HepG2 (cell line): ENCODE results near the gene RPTOR. TPM values are rescaled to one million over a fixed set of nuclear protein-coding genes. Genes with fewer than 3 reads are reported as not detected.
A peak's percentile ranks its signal among the peaks of the same experiment; 100 is the strongest.

Experiments used
- ATAC-seq: fragments of 200-7000 bp; cut with Tn5 transposase; 3 replicates; pipeline ENCODE4 v1.9.1; 2020; ENCODE audit warnings: mild to moderate bottlenecking, moderate library complexity
- BruUV-seq: library from RNA; stranded (reverse); fragments of 400-500 nt; replicated peaks from 2 replicates; lab custom pipeline; 2021; lab: Mats Ljungman, UMichigan
- CTCF ChIA-PET: fragments of 300-600 bp; formaldehyde crosslinking; extraction: SDS; loops from one replicate; lab custom pipeline; 2021; ENCODE audit warnings: low total read pairs, inconsistent platforms, low intra/inter-chr PET ratio; lab: Yijun Ruan, JAX
- POLR2A ChIA-PET: fragments of 350-600 bp; sonication (Branson Sonifier 250); formaldehyde crosslinking; loops from one replicate; lab custom pipeline; 2020; ENCODE audit warnings: antibody characterized with exemption, inconsistent platforms; lab: Yijun Ruan, JAX
- DNase-seq: peaks from one replicate; pipeline ENCODE4 v3.0.0-alpha.2; 2015; ENCODE audit warnings: low spot score
- FAIRE-seq: peaks from 3 replicates; lab custom pipeline; 2011; peaks lifted over from hg19 to GRCh38; lab: Jason Lieb, UNC
- H2AFZ ChIP-seq: one replicate; pipeline ENCODE4 v1.6.1; 2011; ENCODE audit warnings: low read length, inconsistent platforms
- H3K27ac ChIP-seq: fragments of 300-600 bp; 3 replicates; pipeline ENCODE4 v1.8.0; 2011; ENCODE audit warnings: mixed run types, mild to moderate bottlenecking, mixed read lengths, low read length, inconsistent platforms; ENCODE audit not compliant: insufficient read depth; ENCODE audit errors: extremely low read length
- H3K27me3 ChIP-seq, 2 experiments: fragments of 200-600 bp in 1 of 2; 2 replicates in 1 of 2; 3 replicates in 1 of 2; pipeline versions ENCODE4 v1.6.0 to v1.8.0; 2011; ENCODE audit warnings: low read length in 2 of 2, mild to moderate bottlenecking in 2 of 2, moderate library complexity in 2 of 2, inconsistent platforms in 1 of 2; ENCODE audit not compliant: insufficient read depth in 2 of 2, control insufficient read depth in 1 of 2
- H3K36me3 ChIP-seq, 2 experiments: fragments of 200-600 bp in 1 of 2; replicated peaks in 1 of 2; 2 replicates in 1 of 2; 3 replicates in 1 of 2; pipeline versions ENCODE4 v1.5.1 to v1.8.0; 2011; ENCODE audit warnings: low read length in 2 of 2, inconsistent platforms in 1 of 2; ENCODE audit not compliant: insufficient read depth in 2 of 2, control insufficient read depth in 1 of 2
- H3K4me1 ChIP-seq: 2 replicates; pipeline ENCODE4 v1.5.1; 2012; ENCODE audit warnings: low read length, inconsistent platforms; ENCODE audit not compliant: insufficient read depth
- H3K4me2 ChIP-seq: 2 replicates; pipeline ENCODE4 v1.6.0; 2011; ENCODE audit warnings: low read depth, low read length, inconsistent platforms
- H3K4me3 ChIP-seq, 3 experiments: fragments of 200-600 bp in 1 of 3; sonication (generic), shearing (Covaris generic) in 1 of 3; replicated peaks in 1 of 3; 2 replicates each; pipeline ENCODE4 v1.5.1; 2011 to 2016; ENCODE audit warnings: low read length in 3 of 3, inconsistent platforms in 2 of 3, low read depth in 2 of 3, mild to moderate bottlenecking in 2 of 3, control low read depth in 1 of 3, mixed read lengths in 1 of 3; ENCODE audit not compliant: insufficient read depth in 1 of 3
- H3K79me2 ChIP-seq: one replicate; pipeline ENCODE4 v1.6.1; 2011; ENCODE audit warnings: low read length, inconsistent platforms; ENCODE audit not compliant: insufficient read depth
- H3K9ac ChIP-seq: 2 replicates; pipeline ENCODE4 v1.6.0; 2011; ENCODE audit warnings: mild to moderate bottlenecking, low read depth, low read length, inconsistent platforms; ENCODE audit not compliant: insufficient read depth
- H3K9me3 ChIP-seq: 2 replicates; pipeline ENCODE4 v1.5.1; 2012; ENCODE audit warnings: mild to moderate bottlenecking, low read length
- H4K20me1 ChIP-seq: 2 replicates; pipeline ENCODE4 v1.6.0; 2011; ENCODE audit warnings: inconsistent platforms, mild to moderate bottlenecking, low read length, moderate library complexity; ENCODE audit not compliant: insufficient read depth
- AGO2 ChIP-seq: fragments of 200-400 bp; formaldehyde crosslinking; optimal IDR thresholded peaks from 2 replicates; pipeline ENCODE3; 2017; ENCODE audit warnings: mild to moderate bottlenecking, low read depth, low read length, moderate library complexity
- ASH2L ChIP-seq: fragments of 300-600, 200-600 bp; sonication (generic); IDR thresholded peaks from 2 replicates; pipeline ENCODE4 v1.7.0; 2017; ENCODE audit warnings: low read depth, mild to moderate bottlenecking, moderate library complexity, mixed read lengths, low read length; ENCODE audit not compliant: insufficient read length
- CEBPB ChIP-seq: IDR thresholded peaks from 2 replicates; pipeline ENCODE4 v1.6.1; 2011; ENCODE audit warnings: low read depth, low read length, improper control_type of control experiment, borderline replicate concordance
- CENPX ChIP-seq: sonication (generic); formaldehyde crosslinking; IDR thresholded peaks from 2 replicates; pipeline ENCODE4 v1.9.0; 2021; ENCODE audit warnings: mild to moderate bottlenecking, missing genetic modification reagents, moderate library complexity
- E2F5 ChIP-seq: sonication (generic); formaldehyde crosslinking; conservative IDR thresholded peaks from 2 replicates; pipeline ENCODE4 v1.4.0; 2020; ENCODE audit warnings: missing genetic modification reagents
- GPN1 ChIP-seq: sonication (generic); formaldehyde crosslinking; IDR thresholded peaks from 2 replicates; pipeline ENCODE4 v1.5.1; 2020; ENCODE audit warnings: missing genetic modification reagents, borderline replicate concordance
- HOMEZ ChIP-seq: IDR thresholded peaks from 2 replicates; pipeline ENCODE4 v1.6.1; 2016; ENCODE audit warnings: low read depth
- KLF6 ChIP-seq: IDR thresholded peaks from 2 replicates; pipeline ENCODE4 v1.8.0; 2016; ENCODE audit warnings: missing biosample characterization, missing genetic modification reagents
- RAD51 ChIP-seq: fragments of 450-650 bp; IDR thresholded peaks from 2 replicates; pipeline ENCODE4 v1.6.1; 2016; ENCODE audit warnings: borderline replicate concordance
- RXRA ChIP-seq: sonication (generic); formaldehyde crosslinking; IDR thresholded peaks from 2 replicates; pipeline ENCODE4 v1.5.1; 2020; ENCODE audit warnings: missing genetic modification reagents
- TEAD2 ChIP-seq: sonication (generic); formaldehyde crosslinking; IDR thresholded peaks from 2 replicates; pipeline ENCODE4 v1.9.0; 2021; ENCODE audit warnings: missing genetic modification reagents
- ZMYM3 ChIP-seq: sonication (generic); formaldehyde crosslinking; IDR thresholded peaks from 2 replicates; pipeline ENCODE4 v1.5.1; 2020; ENCODE audit warnings: mild to moderate bottlenecking, missing genetic modification reagents
- ZNF160 ChIP-seq: sonication (generic); formaldehyde crosslinking; IDR thresholded peaks from 2 replicates; pipeline ENCODE4 v1.8.0; 2022; ENCODE audit warnings: mild to moderate bottlenecking, inconsistent platforms, missing genetic modification reagents
- WGBS: methylation state at CpG from one replicate; pipeline ENCODE4 v1.1.6; 2017; ENCODE audit warnings: low lambda C conversion rate; 5-methylcytosine and 5-hydroxymethylcytosine counted together
- in situ Hi-C: cut with HindIII; loops from 2 replicates; pipeline ENCODE4 v1.10.0; 2017; ENCODE audit warnings: low pct_unique_long_range_greater_than_20kb; ENCODE audit not compliant: extremely low pct_ligation_motif_present
- intact Hi-C: fragments of 100-400 bp; cut with micrococcal nuclease; formaldehyde crosslinking; loops from one replicate; pipeline ENCODE4 v1.10.0; 2022; ENCODE audit not compliant: unreplicated experiment
- polyA plus RNA-seq, 8 experiments: library from polyadenylated mRNA; depleted of rRNA in 3 of 8; stranded (reverse) in 7 of 8; unstranded in 1 of 8; fragments of >200 nt; fragmentation: Illumina TruSeq in 4 of 8; extraction: Trizol in 4 of 8; gene quantifications; 2 replicates each; pipeline versions ENCODE4 v1.2.1 to v1.2.3, GENCODE V29; 2011 to 2016; ENCODE audit warnings: low read depth in 4 of 8, missing spikeins in 1 of 8, mixed read lengths in 1 of 8; ENCODE audit not compliant: insufficient read depth in 1 of 8
- total RNA-seq, 5 experiments: library from RNA; depleted of rRNA; stranded (reverse); fragments of >200 nt; fragmentation: Illumina TruSeq; extraction: Trizol; gene quantifications; 2 replicates each; pipeline ENCODE4 v1.2.3, GENCODE V29; 2016; ENCODE audit warnings: low read depth in 1 of 5
- TF ChIP-seq, protein P1 (sequence below): sonication (generic); formaldehyde crosslinking; IDR thresholded peaks from 2 replicates; pipeline ENCODE4 v1.5.1; 2020; ENCODE audit warnings: mild to moderate bottlenecking, moderate library complexity, missing genetic modification reagents
- TF ChIP-seq, protein P2 (sequence below): sonication (generic); formaldehyde crosslinking; conservative IDR thresholded peaks from 2 replicates; pipeline ENCODE4 v1.4.0; 2020; ENCODE audit warnings: missing genetic modification reagents

RPTOR gene
- total and polyA plus RNA-seq, 2 of the 13 experiments (the other 11 are each of a cell fraction or from before 2014, with no cell fraction given): 6.6 to 25.3 TPM

GRCh38 chr17:80825471-80826345 lies 281.1 kb downstream of the RPTOR start (continued):
- TF ChIP-seq ZMYM3: no peak
- TF ChIP-seq CEBPB: peak; percentile 96
- TF ChIP-seq TEAD2 (CRISPR knock-in tag): no peak
- TF ChIP-seq CENPX (CRISPR knock-in tag): no peak
- TF ChIP-seq ASH2L: no peak

GRCh38 chr17:80826346-80826954 lies 281.8 kb downstream of the RPTOR start:
- ChIA-PET CTCF (no interaction called here), POLR2A (no interaction called here)
- TF ChIP-seq, protein P1, sequence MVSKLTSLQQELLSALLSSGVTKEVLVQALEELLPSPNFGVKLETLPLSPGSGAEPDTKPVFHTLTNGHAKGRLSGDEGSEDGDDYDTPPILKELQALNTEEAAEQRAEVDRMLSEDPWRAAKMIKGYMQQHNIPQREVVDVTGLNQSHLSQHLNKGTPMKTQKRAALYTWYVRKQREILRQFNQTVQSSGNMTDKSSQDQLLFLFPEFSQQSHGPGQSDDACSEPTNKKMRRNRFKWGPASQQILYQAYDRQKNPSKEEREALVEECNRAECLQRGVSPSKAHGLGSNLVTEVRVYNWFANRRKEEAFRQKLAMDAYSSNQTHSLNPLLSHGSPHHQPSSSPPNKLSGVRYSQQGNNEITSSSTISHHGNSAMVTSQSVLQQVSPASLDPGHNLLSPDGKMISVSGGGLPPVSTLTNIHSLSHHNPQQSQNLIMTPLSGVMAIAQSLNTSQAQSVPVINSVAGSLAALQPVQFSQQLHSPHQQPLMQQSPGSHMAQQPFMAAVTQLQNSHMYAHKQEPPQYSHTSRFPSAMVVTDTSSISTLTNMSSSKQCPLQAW (CRISPR knock-in tag): no peak
- TF ChIP-seq ZNF160: no peak
- 0 out of 2 replicates have a peak, but pooled peaks have one; percentile 13 for TF ChIP-seq RXRA (CRISPR knock-in tag)
- no peak for TF ChIP-seq GPN1 (CRISPR knock-in tag)
- TF ChIP-seq RAD51: no peak
- no peak for TF ChIP-seq HOMEZ (CRISPR knock-in tag)
- no peak for TF ChIP-seq E2F5 (CRISPR knock-in tag)
- TF ChIP-seq KLF6 (CRISPR knock-in tag): no peak
- TF ChIP-seq, protein P2, sequence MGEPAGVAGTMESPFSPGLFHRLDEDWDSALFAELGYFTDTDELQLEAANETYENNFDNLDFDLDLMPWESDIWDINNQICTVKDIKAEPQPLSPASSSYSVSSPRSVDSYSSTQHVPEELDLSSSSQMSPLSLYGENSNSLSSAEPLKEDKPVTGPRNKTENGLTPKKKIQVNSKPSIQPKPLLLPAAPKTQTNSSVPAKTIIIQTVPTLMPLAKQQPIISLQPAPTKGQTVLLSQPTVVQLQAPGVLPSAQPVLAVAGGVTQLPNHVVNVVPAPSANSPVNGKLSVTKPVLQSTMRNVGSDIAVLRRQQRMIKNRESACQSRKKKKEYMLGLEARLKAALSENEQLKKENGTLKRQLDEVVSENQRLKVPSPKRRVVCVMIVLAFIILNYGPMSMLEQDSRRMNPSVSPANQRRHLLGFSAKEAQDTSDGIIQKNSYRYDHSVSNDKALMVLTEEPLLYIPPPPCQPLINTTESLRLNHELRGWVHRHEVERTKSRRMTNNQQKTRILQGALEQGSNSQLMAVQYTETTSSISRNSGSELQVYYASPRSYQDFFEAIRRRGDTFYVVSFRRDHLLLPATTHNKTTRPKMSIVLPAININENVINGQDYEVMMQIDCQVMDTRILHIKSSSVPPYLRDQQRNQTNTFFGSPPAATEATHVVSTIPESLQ (CRISPR knock-in tag): no peak
- TF ChIP-seq AGO2: peak; percentile 21
- TF ChIP-seq CEBPB: no peak
- intact Hi-C loops (no loop called here), in situ Hi-C loops (no loop called here)
- DNase-seq: no peak
- Histone ChIP-seq H3K36me3 (peaks cover 30 to 58% of the 10 kb centered on the region in 2 experiments), H3K27ac (no peak overlapping the region), H3K4me1 (no peaks in the 10 kb centered on the region), H3K4me3 (no peak overlapping the region), H3K9ac (no peak overlapping the region), H2AFZ (no peak overlapping the region), H3K9me3 (no peaks in the 10 kb centered on the region), H3K4me2 (no peak overlapping the region), H3K27me3 (no peaks in the 10 kb centered on the region), H4K20me1 (no peaks in the 10 kb centered on the region), H3K79me2 (no peaks in the 10 kb centered on the region)
- ATAC-seq: no peak
- WGBS: 98% methylated on average over 18 of the region's 23 CpGs
- no peak for FAIRE-seq
- BruUV-seq: no TSS peak
